ENCODE measurements around the gene UNC80. TPM values are rescaled to one million over a fixed set of nuclear protein-coding genes. Genes with fewer than 3 reads are reported as not detected.
A peak's percentile ranks its signal among the peaks of the same experiment; 100 is the strongest.

UNC80 gene
- total RNA-seq, 1 donor from 2014 or later, result not detected

DNA sequence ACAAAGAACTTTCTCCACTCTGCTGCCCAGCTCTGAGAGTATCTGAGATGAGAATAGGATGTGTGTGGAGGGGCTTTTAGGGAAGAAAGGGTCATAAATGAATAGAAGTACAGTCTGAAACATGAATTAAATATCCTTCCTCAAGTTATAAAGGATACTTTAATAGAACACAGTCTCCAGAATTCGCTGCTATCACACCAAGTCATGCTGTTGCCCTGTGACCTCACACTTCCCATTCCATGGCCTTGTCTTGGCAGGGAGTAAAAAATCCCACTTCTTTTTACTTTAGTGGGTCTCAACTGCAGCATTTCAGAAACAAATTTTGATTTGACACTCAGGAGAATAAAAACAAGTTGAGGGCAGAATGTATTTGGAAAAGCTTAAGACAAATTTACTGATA lies 227.0 kb downstream of the UNC80 start:
- H3K4me1 Mint-ChIP-seq (ENCODE audit: low read depth), result peaks cover 22% of the 10 kb centered on the region
- no peaks in the 10 kb centered on the region for H3K27me3 Mint-ChIP-seq (ENCODE audit: insufficient read depth)
- no peak overlapping the region for H3K27ac Mint-ChIP-seq
- no peak for DNase-seq (ENCODE audit: low spot score)
- peaks cover 3% of the 10 kb centered on the region for H3K9me3 Mint-ChIP-seq
- no peak overlapping the region for H3K4me3 Mint-ChIP-seq
- no peaks in the 10 kb centered on the region for H3K36me3 Mint-ChIP-seq (ENCODE audit: low read depth)
- intact Hi-C loops (cut with micrococcal nuclease), result no loop called here

DNA sequence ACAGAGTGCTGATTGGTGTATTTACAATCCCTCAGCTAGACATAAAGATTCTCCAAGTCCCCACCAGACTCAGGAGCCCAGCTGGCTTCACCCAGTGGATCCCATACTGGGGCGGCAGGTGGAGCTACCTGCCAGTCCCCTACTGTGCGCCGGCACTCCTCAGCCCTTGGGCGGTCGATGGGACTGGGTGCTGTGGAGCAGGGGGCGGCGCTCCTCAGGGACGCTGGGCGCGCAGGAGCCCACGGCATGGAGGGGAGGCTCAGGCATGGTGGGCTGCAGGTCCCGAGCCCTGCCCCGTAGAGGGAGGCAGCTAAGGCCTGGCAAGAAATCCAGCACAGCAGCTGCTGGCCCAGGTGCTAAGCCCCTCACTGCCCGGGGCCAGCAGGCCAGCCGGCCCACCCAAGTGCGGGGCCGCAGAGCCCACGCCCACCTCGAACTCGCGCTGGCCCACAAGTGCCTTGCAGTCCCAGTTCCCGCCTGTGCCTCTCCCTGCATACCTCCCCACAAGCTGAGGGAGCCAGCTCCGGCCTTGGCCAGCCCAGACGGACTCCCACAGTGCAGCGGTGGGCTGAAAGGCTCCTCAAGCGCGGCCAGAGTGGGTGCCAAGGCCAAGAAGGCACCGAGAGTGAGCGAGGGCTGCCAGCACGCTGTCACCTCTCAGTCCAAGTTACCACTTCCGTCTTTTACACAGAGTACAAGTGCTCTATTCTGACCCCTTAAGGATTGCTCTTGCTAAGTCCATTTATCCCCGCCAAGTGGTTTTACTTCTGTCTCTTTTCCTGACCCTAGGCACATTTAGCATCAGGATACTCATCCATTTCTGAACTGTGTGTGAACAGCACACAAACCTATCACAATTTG lies 229.1 kb downstream of the UNC80 start:
- intact Hi-C loops (cut with micrococcal nuclease), result loop anchor here (5.0 kb wide), 2 partner anchors 1733 to 1748 kb away; partner anchors contain the start of gene PIKFYVE
- peaks cover 43% of the 10 kb centered on the region for H3K4me1 Mint-ChIP-seq (ENCODE audit: low read depth)

DNA sequence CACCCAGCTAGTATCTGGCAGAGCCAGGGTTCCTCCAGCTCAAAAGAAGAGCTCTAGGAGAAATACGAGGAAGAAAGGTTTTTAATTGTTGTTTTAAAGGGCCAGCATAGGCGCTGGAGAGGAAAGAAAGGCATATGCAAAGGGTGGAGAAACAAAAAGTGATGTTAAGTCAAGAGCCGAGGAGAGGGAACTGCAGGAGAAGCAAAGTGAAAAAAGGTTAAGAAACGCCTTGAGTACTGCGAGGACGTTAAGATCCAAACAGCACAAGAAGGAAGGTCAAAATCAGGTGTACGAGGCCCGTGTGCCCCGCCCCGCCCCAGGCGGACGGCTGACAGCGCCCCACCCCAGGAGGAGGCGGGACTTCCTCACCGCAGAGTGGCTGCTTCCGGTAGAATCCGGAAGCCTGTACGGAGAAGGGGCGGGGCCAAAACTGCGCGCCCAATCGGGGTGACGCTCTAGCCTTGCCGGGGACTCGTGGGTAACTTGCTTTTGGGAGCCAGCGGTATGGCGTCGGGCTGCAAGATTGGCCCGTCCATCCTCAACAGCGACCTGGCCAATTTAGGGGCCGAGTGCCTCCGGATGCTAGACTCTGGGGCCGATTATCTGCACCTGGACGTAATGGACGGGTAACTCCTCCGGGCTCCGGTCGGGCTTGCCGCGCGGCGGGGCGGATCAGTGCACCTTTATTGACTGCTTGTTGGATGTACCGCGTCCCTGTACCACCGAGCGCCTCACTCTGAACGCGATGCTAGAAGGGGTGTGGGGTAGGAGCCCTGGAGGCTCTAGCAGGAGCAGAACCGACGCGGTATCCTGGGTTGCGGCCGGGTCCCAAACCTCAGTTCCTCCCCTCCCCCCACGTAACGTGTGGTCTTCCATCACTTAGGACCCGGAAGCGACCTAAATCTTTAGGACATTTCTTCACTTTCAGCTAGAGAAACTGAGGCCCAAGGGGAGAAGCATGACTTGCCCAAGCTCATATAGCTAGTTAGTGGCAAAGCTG lies 230.8 kb downstream of the UNC80 start, which contains the start of gene RPE:
Gene RPE, plus strand, starts transcription at position 481 of the 1,000 bp plus-strand sequence. Its CDS starts 24 bp downstream, at position 505.
- peak within 1 kb of the TSS; percentile 96 for H3K4me3 Mint-ChIP-seq
- DNase-seq (ENCODE audit: low spot score), result peak; percentile 95
- peaks cover 20% of the 10 kb centered on the region for H3K36me3 Mint-ChIP-seq (ENCODE audit: low read depth)
- no peaks in the 10 kb centered on the region for H3K27me3 Mint-ChIP-seq (ENCODE audit: insufficient read depth)
- intact Hi-C loops (cut with micrococcal nuclease), result loop anchor here (1.0 to 5.0 kb wide), 5 partner anchors 16 to 1750 kb away; partner anchors contain the start of genes LANCL1 and PIKFYVE
- H3K9me3 Mint-ChIP-seq, result peaks cover 3% of the 10 kb centered on the region
- peaks cover 60% of the 10 kb centered on the region for H3K4me1 Mint-ChIP-seq (ENCODE audit: low read depth)
- peak within 1 kb of the TSS; percentile 93 for H3K27ac Mint-ChIP-seq

More for the DNA sequence above, 229.1 kb downstream of the UNC80 start:
- Mint-ChIP-seq H3K27me3 (ENCODE audit: insufficient read depth) (no peaks in the 10 kb centered on the region), H3K9me3 (peaks cover 3% of the 10 kb centered on the region), H3K4me3 (no peak overlapping the region), H3K36me3 (ENCODE audit: low read depth) (peaks cover 12% of the 10 kb centered on the region), H3K27ac (no peak overlapping the region)
- no peak for DNase-seq (ENCODE audit: low spot score)

DNA sequence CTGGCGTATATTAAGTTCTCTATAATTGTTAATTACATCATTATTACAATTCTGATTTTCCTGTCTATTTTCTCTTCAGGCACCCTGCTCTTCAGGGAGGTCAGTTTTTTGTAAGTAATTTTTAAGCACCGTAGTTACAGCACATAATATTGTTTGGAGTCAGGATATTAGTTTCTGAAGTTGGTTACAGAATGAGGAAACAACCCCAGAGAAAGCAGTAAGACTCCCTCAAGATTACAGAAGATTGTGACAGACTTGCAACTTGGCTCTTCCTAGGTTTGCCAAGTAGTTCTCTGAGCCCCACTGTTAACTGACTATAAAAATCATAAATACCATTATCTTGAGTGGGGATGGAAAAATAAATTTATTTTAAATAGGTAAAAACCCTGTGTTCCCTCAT lies 231.7 kb downstream of the UNC80 start:
- intact Hi-C loops (cut with micrococcal nuclease), result loop anchor here (2.0 to 5.0 kb wide), 3 partner anchors 15 to 1751 kb away; partner anchors contain the start of gene PIKFYVE
- Mint-ChIP-seq H3K36me3 (ENCODE audit: low read depth) (peaks cover 24% of the 10 kb centered on the region), H3K4me1 (ENCODE audit: low read depth) (peaks cover 67% of the 10 kb centered on the region), H3K9me3 (peaks cover 3% of the 10 kb centered on the region), H3K27me3 (ENCODE audit: insufficient read depth) (no peaks in the 10 kb centered on the region), H3K27ac (peak overlapping the region; percentile 93), H3K4me3 (peak overlapping the region; percentile 96)
- no peak for DNase-seq (ENCODE audit: low spot score)

DNA sequence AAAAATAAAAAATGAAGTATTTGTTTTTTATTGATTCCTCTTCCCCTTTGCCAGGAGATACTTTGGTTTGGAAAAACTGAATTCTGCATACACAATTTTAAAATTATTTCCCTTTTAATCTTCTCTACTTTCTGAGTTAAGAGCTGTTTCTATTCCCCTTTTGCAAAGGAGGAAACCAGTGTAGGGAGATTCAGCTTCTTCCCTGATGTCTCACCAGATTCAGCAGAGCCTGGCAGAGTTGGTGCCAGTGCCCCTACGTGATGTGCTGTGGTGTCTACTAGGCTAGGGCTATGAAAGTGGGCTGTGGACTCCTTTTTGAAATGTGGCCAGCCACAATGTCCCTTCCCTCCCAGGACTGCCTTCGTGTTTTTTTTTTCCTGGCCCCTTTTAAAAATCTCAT lies 233.2 kb downstream of the UNC80 start:
- intact Hi-C loops (cut with micrococcal nuclease), result loop anchor here (5.0 kb wide), 2 partner anchors 1738 to 1753 kb away; partner anchors contain the start of gene PIKFYVE
- Mint-ChIP-seq H3K27me3 (ENCODE audit: insufficient read depth) (no peaks in the 10 kb centered on the region), H3K9me3 (peaks cover 3% of the 10 kb centered on the region), H3K27ac (no peak overlapping the region), H3K36me3 (ENCODE audit: low read depth) (peaks cover 31% of the 10 kb centered on the region), H3K4me1 (ENCODE audit: low read depth) (peaks cover 62% of the 10 kb centered on the region), H3K4me3 (peak overlapping the region; percentile 96)
- no peak for DNase-seq (ENCODE audit: low spot score)

DNA sequence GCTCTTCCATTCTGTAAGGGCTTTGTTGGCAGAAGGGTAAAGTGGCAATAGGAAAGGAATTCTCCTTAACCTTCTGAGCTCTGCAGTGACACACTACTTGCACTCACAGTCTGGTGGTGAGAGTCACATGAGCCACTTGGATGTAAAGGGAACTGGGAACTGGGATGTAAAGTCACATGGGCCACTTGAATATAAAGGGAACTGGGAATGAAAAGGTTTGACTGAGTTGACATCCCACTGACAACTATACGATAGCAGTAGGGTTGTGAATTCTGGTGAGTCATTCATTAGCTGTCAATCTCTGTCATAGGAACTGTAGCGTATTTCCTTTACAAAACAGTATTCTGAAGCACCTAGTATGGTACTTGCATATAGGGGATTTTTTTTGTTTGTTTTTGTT lies 236.3 kb downstream of the UNC80 start:
- intact Hi-C loops (cut with micrococcal nuclease), result no loop called here
- Mint-ChIP-seq H3K36me3 (ENCODE audit: low read depth) (peaks cover 43% of the 10 kb centered on the region), H3K4me1 (ENCODE audit: low read depth) (peaks cover 50% of the 10 kb centered on the region), H3K4me3 (no peak overlapping the region), H3K27me3 (ENCODE audit: insufficient read depth) (no peaks in the 10 kb centered on the region), H3K9me3 (no peaks in the 10 kb centered on the region), H3K27ac (no peak overlapping the region)
- no peak for DNase-seq (ENCODE audit: low spot score)

DNA sequence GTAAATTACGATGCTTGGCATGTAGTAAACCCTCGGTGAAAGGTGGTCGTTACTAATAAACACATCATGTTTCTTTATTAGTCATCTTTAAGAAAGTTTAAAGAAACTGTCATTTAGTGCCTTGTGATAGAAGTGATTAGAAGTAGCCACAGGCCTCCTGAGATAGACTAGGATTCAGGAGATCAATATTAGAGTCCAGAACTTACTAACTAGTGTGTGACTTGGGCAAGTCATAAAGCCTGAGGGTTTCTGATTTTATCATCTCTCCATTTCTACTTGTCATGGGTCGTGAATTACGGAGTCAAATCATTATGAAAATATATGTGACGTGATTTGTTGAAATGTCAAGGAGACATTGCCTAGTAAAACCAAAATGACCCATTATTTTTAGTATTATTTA lies 237.5 kb downstream of the UNC80 start:
- Mint-ChIP-seq H3K9me3 (no peaks in the 10 kb centered on the region), H3K4me1 (ENCODE audit: low read depth) (peaks cover 40% of the 10 kb centered on the region), H3K27me3 (ENCODE audit: insufficient read depth) (no peaks in the 10 kb centered on the region), H3K27ac (no peak overlapping the region), H3K36me3 (ENCODE audit: low read depth) (peaks cover 42% of the 10 kb centered on the region), H3K4me3 (no peak overlapping the region)
- intact Hi-C loops (cut with micrococcal nuclease), result no loop called here
- DNase-seq (ENCODE audit: low spot score), result no peak

DNA sequence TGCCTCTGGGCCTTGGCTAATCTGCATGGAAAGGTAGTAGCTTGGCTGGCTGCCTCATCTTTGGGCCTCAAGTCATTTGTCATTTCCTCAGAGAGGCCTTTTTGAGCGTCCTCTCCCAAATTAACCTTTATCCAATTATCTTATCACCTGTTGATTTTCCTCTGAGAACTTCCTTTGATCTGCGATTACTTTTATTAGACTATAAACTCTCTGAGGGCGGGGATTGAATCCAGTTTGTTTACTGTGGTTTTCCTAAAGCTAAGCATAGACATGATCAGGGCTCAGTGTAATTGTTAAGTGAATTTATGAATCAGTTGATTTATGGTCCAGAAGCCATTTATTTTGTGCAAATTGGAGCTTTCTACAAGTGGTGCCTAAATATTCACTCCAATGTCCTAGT lies 238.3 kb downstream of the UNC80 start:
- H3K27me3 Mint-ChIP-seq (ENCODE audit: insufficient read depth), result no peaks in the 10 kb centered on the region
- intact Hi-C loops (cut with micrococcal nuclease), result no loop called here
- peaks cover 32% of the 10 kb centered on the region for H3K4me1 Mint-ChIP-seq (ENCODE audit: low read depth)
- H3K9me3 Mint-ChIP-seq, result no peaks in the 10 kb centered on the region
- H3K27ac Mint-ChIP-seq, result no peak overlapping the region
- no peak for DNase-seq (ENCODE audit: low spot score)
- H3K36me3 Mint-ChIP-seq (ENCODE audit: low read depth), result peaks cover 41% of the 10 kb centered on the region
- H3K4me3 Mint-ChIP-seq, result no peak overlapping the region

DNA sequence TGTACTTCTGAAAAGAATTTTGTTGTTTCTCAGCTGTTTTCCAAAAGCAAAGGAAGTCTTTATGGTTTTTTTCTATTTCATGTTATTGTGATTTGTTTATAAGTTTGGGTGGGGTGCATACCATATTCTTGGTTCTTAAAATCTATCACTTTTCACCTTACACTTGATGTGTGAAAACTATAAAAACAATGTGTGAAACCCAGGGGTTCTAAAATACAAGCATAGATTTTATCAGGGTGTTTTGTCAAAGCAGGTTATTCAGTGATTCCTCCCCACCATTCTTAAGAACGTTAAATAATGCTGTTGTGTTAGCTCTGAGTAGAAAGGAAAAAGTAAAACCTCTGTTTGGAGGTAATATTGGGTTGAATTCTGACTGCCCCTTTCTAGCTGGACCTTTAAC lies 248.5 kb downstream of the UNC80 start:
- no peaks in the 10 kb centered on the region for H3K27me3 Mint-ChIP-seq (ENCODE audit: insufficient read depth)
- H3K27ac Mint-ChIP-seq, result no peak overlapping the region
- H3K4me1 Mint-ChIP-seq (ENCODE audit: low read depth), result no peaks in the 10 kb centered on the region
- H3K4me3 Mint-ChIP-seq, result no peak overlapping the region
- intact Hi-C loops (cut with micrococcal nuclease), result no loop called here
- DNase-seq (ENCODE audit: low spot score), result no peak
- no peaks in the 10 kb centered on the region for H3K9me3 Mint-ChIP-seq
- H3K36me3 Mint-ChIP-seq (ENCODE audit: low read depth), result peaks cover 40% of the 10 kb centered on the region

DNA sequence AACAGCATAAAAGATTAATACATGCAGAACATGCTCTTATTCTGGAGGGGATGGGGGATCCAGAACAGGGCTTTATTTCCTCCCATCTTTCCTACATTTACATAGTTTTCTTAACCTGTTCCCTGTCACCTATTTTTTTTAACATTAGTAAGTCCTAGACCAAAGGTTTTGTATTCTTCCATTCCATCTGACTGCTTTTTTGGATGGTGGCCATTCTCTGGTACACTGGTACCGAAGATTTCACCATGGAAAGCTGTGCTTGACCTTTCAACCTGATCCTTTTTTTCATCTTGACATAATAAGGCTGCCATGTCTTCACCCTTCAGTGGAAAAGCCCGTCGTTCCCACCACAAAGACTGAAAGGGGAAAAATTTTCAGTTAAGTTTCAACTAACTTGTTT lies 251.2 kb downstream of the UNC80 start:
- Mint-ChIP-seq H3K4me3 (no peak overlapping the region), H3K27ac (no peak overlapping the region), H3K27me3 (ENCODE audit: insufficient read depth) (no peaks in the 10 kb centered on the region), H3K4me1 (ENCODE audit: low read depth) (no peaks in the 10 kb centered on the region), H3K9me3 (no peaks in the 10 kb centered on the region), H3K36me3 (ENCODE audit: low read depth) (peaks cover 22% of the 10 kb centered on the region)
- no peak for DNase-seq (ENCODE audit: low spot score)
- intact Hi-C loops (cut with micrococcal nuclease), result loop anchor here (1.0 kb wide), 1 partner anchor 7 kb away; no protein-coding TSS in a partner anchor

DNA sequence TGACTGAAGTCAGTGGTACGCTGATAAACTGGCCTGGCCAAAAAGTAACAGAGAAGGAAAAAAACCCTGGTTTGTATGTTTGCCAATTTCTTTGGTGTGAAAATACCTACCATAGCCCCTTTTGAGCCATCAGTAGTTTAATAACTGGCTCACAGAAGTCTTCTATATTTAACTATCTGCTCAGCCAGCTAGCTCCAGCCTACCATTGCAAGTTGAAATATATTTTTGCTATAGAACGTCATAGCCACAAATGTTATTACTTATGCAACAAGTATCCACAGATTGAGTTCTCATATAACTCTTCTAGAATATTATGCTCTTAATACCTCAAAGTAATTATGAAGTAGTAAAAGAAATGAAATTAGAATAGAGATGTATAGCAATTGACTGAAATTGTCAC lies 256.0 kb downstream of the UNC80 start:
- Mint-ChIP-seq H3K4me1 (ENCODE audit: low read depth) (no peaks in the 10 kb centered on the region), H3K27me3 (ENCODE audit: insufficient read depth) (no peaks in the 10 kb centered on the region), H3K9me3 (no peaks in the 10 kb centered on the region), H3K27ac (no peak overlapping the region), H3K4me3 (no peak overlapping the region), H3K36me3 (ENCODE audit: low read depth) (peaks cover 9% of the 10 kb centered on the region)
- no peak for DNase-seq (ENCODE audit: low spot score)
- intact Hi-C loops (cut with micrococcal nuclease), result no loop called here

- peaks cover 5% of the 10 kb centered on the region for H3K36me3 Mint-ChIP-seq (ENCODE audit: low read depth)
- no peaks in the 10 kb centered on the region for H3K27me3 Mint-ChIP-seq (ENCODE audit: insufficient read depth)
- H3K4me1 Mint-ChIP-seq (ENCODE audit: low read depth), result no peaks in the 10 kb centered on the region
- intact Hi-C loops (cut with micrococcal nuclease), result no loop called here
- DNase-seq (ENCODE audit: low spot score), result no peak
- H3K4me3 Mint-ChIP-seq, result no peak overlapping the region
- H3K27ac Mint-ChIP-seq, result no peak overlapping the region
- no peaks in the 10 kb centered on the region for H3K9me3 Mint-ChIP-seq
Observed at GRCh38 chr2:210028178-210028577, 256.5 kb downstream of the UNC80 start.
